T47D (cell line): Measurements from ENCODE around the gene CMIP.

ENCODE experiments used
- DNase-seq, 2 experiments: peaks; one replicate each; pipeline versions ENCODE4 v3.0.0 to v3.0.0-alpha.2; 2011 to 2012; ENCODE audit warnings: low read depth in 1 of 2, low spot score in 1 of 2
- JUND ChIP-seq: IDR thresholded peaks from 2 replicates; pipeline ENCODE4 v1.6.1; 2012; ENCODE audit warnings: low read depth
- in situ Hi-C: cut with HindIII; loops from 2 replicates; pipeline ENCODE4 v1.10.0; 2016; ENCODE audit warnings: low sequenced_read_pairs, low pct_unique_long_range_greater_than_20kb

Gene CMIP

GRCh38 chr16:81638286-81638945 lies 193.8 kb downstream of the CMIP start:
- in situ Hi-C loops, result no loop called here
- no peak for TF ChIP-seq JUND
- peak; percentile 81 to 84 for DNase-seq

GRCh38 chr16:81639348-81639747 lies 194.7 kb downstream of the CMIP start:
- in situ Hi-C loops, result no loop called here
- no peak for DNase-seq
- no peak for TF ChIP-seq JUND

- TF ChIP-seq JUND, result no peak
- no peak for DNase-seq
- in situ Hi-C loops, result no loop called here
These were observed 195.5 kb downstream of the CMIP start for GRCh38 chr16:81639931-81640680.

GRCh38 chr16:81640681-81641070 lies 196.1 kb downstream of the CMIP start:
- no peak for TF ChIP-seq JUND
- no peak for DNase-seq
- in situ Hi-C loops, result no loop called here

GRCh38 chr16:81641395-81642106 lies 196.9 kb downstream of the CMIP start:
- no peak for DNase-seq
- TF ChIP-seq JUND, result no peak
- in situ Hi-C loops, result no loop called here

GRCh38 chr16:81642107-81642436 lies 197.5 kb downstream of the CMIP start:
- in situ Hi-C loops, result no loop called here
- TF ChIP-seq JUND, result no peak
- no peak for DNase-seq

GRCh38 chr16:81642943-81643342 lies 198.3 kb downstream of the CMIP start:
- no peak for DNase-seq
- TF ChIP-seq JUND, result no peak
- in situ Hi-C loops, result no loop called here

- in situ Hi-C loops, result no loop called here
- TF ChIP-seq JUND, result no peak
- DNase-seq, result no peak
These were observed 200.7 kb downstream of the CMIP start for GRCh38 chr16:81645266-81645694.

GRCh38 chr16:81645925-81646324 lies 201.3 kb downstream of the CMIP start:
- DNase-seq, result no peak
- in situ Hi-C loops, result no loop called here

GRCh38 chr16:81646561-81646960 lies 202.0 kb downstream of the CMIP start:
- DNase-seq, result no peak
- in situ Hi-C loops, result no loop called here
- no peak for TF ChIP-seq JUND

More at GRCh38 chr16:81645925-81646324, 201.3 kb downstream of the CMIP start:
- TF ChIP-seq JUND, result no peak

GRCh38 chr16:81647527-81647926 lies 202.9 kb downstream of the CMIP start:
- in situ Hi-C loops, result no loop called here
- no peak for DNase-seq
- TF ChIP-seq JUND, result no peak

- in situ Hi-C loops, result no loop called here
- TF ChIP-seq JUND, result no peak
- DNase-seq, result no peak
These were observed 205.1 kb downstream of the CMIP start for GRCh38 chr16:81649561-81650184.

- in situ Hi-C loops, result no loop called here
- no peak for DNase-seq
- no peak for TF ChIP-seq JUND
These were observed 205.7 kb downstream of the CMIP start for GRCh38 chr16:81650281-81650680.
